ENCODE measurements around the gene CCT4. TPM values are rescaled to one million over a fixed set of nuclear protein-coding genes. Genes with fewer than 3 reads are reported as not detected.
"Not testable (repeated sequence)": the region's sequence is repeated elsewhere in the genome, so short reads cannot be mapped to it uniquely, and the experiment has no call there.

CCT4 gene
- total and polyA plus RNA-seq, 4 experiments from 2014 or later: 91.0 to 148 (median 118) TPM

GRCh38 chr2:61855318-61855613 lies 33.2 kb downstream of the CCT4 start:
- H3K36me3 Mint-ChIP-seq: peaks cover 0 to 6% of the 10 kb centered on the region in 2 donors
- no peaks in the 10 kb centered on the region for H3K27me3 Mint-ChIP-seq
- Histone ChIP-seq H3K4me3 (ENCODE audit: low read length in 2 of 2) (peak overlapping the region; percentile 85 to 95), H3K27ac (ENCODE audit: low read depth, low read length) (peak overlapping the region; percentile 69), H3K9me3 (ENCODE audit: control insufficient read depth in 1 of 2, low read length in 2 of 2) (no peaks in the 10 kb centered on the region), H3K27me3 (ENCODE audit: insufficient read depth, low read length) (no peaks in the 10 kb centered on the region), H3K4me1 (ENCODE audit: insufficient read depth, low read length) (peaks cover 16% of the 10 kb centered on the region), H3K36me3 (ENCODE audit: insufficient read depth, low read length) (no peaks in the 10 kb centered on the region)
- peaks cover 7 to 25% (median 16%) of the 10 kb centered on the region in 4 donors for H3K4me1 Mint-ChIP-seq
- H3K9me3 Mint-ChIP-seq: peaks cover 0 to 5% (median 0%) of the 10 kb centered on the region in 8 donors
- POLR2A ChIA-PET (ENCODE audit: partially characterized antibody): interaction anchor here (0.7 to 2.6 kb wide), 3 partner anchors 32 to 354 kb away, joined by 3 to 30 read pairs (median 3); partner anchors contain the start of gene XPO1
- H3K4me3 Mint-ChIP-seq: peak overlapping the region; percentile 27 to 99 (median 96)
- DNase-seq: no peak
- peak overlapping the region in 6 of 7 donors; percentile 18 to 97 (median 91) for H3K27ac Mint-ChIP-seq
- intact Hi-C loops (cut with micrococcal nuclease): loop anchor here (2.0 to 10.0 kb wide), 2 partner anchors 678 to 790 kb away; partner anchors contain the start of gene SANBR
- CTCF ChIA-PET (ENCODE audit: partially characterized antibody): no interaction called here

GRCh38 chr2:61854564-61855317 lies 33.7 kb downstream of the CCT4 start:
- ChIA-PET CTCF (ENCODE audit: partially characterized antibody) (no interaction called here), POLR2A (ENCODE audit: partially characterized antibody) (interaction anchor here (0.6 to 2.6 kb wide), 11 partner anchors 8 to 974 kb away, joined by 3 to 30 read pairs (median 3); partner anchors contain the start of gene XPO1)
- intact Hi-C loops (cut with micrococcal nuclease): loop anchor here (1.0 to 10.0 kb wide), 8 partner anchors 34 to 790 kb away; partner anchors contain the start of genes B3GNT2, CCT4, COMMD1 and SANBR
- H3K4me1 Mint-ChIP-seq: peaks cover 7 to 25% (median 16%) of the 10 kb centered on the region in 4 donors
- H3K9me3 ChIP-seq (ENCODE audit: control insufficient read depth in 1 of 2, low read length in 2 of 2): no peaks in the 10 kb centered on the region
- peak overlapping the region; percentile 85 to 95 for H3K4me3 ChIP-seq (ENCODE audit: low read length in 2 of 2)
- H3K36me3 ChIP-seq (ENCODE audit: insufficient read depth, low read length): no peaks in the 10 kb centered on the region
- H3K4me3 Mint-ChIP-seq: peak overlapping the region; percentile 94 to 99 (median 96)
- H3K9me3 Mint-ChIP-seq: peaks cover 0 to under 1% (median 0%) of the 10 kb centered on the region in 8 donors
- DNase-seq: peak; percentile 92 to 98 (median 94)
- H3K27me3 ChIP-seq (ENCODE audit: insufficient read depth, low read length): no peaks in the 10 kb centered on the region
- H3K36me3 Mint-ChIP-seq: peaks cover 0 to 6% of the 10 kb centered on the region in 2 donors
- no peaks in the 10 kb centered on the region for H3K27me3 Mint-ChIP-seq
- H3K4me1 ChIP-seq (ENCODE audit: insufficient read depth, low read length): peaks cover 16% of the 10 kb centered on the region
- H3K27ac Mint-ChIP-seq: peak overlapping the region; percentile 87 to 98 (median 95)
- peak overlapping the region; percentile 69 for H3K27ac ChIP-seq (ENCODE audit: low read depth, low read length)

- H3K4me3 ChIP-seq (ENCODE audit: low read length in 2 of 2): peak within 1 kb of the TSS; percentile 85 to 95
- no peaks in the 10 kb centered on the region for H3K9me3 ChIP-seq (ENCODE audit: control insufficient read depth in 1 of 2, low read length in 2 of 2)
- no peaks in the 10 kb centered on the region for H3K36me3 ChIP-seq (ENCODE audit: insufficient read depth, low read length)
- Mint-ChIP-seq H3K27me3 (no peaks in the 10 kb centered on the region), H3K4me1 (peaks cover 7 to 25% (median 16%) of the 10 kb centered on the region in 4 donors), H3K36me3 (peaks cover 0 to 6% of the 10 kb centered on the region in 2 donors), H3K4me3 (peak within 1 kb of the TSS; percentile 94 to 99 (median 96)), H3K9me3 (no peaks in the 10 kb centered on the region), H3K27ac (peak within 1 kb of the TSS; percentile 87 to 98 (median 95))
- H3K4me1 ChIP-seq (ENCODE audit: insufficient read depth, low read length): peaks cover 16% of the 10 kb centered on the region
- intact Hi-C loops (cut with micrococcal nuclease): loop anchor here (1.0 to 10.0 kb wide), 8 partner anchors 34 to 789 kb away; partner anchors contain the start of genes B3GNT2, CCT4, COMMD1 and SANBR
- ChIA-PET POLR2A (ENCODE audit: partially characterized antibody) (interaction anchor here (0.7 to 2.6 kb wide), 13 partner anchors 9 to 1098 kb away, joined by 3 to 30 read pairs (median 4); partner anchors contain the start of genes COMMD1 and XPO1), CTCF (ENCODE audit: partially characterized antibody) (no interaction called here)
- peak; percentile 69 to 82 (median 73) for DNase-seq
- H3K27ac ChIP-seq (ENCODE audit: low read depth, low read length): peak within 1 kb of the TSS; percentile 69
- H3K27me3 ChIP-seq (ENCODE audit: insufficient read depth, low read length): no peaks in the 10 kb centered on the region
Measured at GRCh38 chr2:61853847-61854563, 34.5 kb downstream of the CCT4 start, which contains the start of gene FAM161A. FAM161A (minus strand) TSS chr2:61854060; CDS start chr2:61854041, 19 bp downstream.

DNA sequence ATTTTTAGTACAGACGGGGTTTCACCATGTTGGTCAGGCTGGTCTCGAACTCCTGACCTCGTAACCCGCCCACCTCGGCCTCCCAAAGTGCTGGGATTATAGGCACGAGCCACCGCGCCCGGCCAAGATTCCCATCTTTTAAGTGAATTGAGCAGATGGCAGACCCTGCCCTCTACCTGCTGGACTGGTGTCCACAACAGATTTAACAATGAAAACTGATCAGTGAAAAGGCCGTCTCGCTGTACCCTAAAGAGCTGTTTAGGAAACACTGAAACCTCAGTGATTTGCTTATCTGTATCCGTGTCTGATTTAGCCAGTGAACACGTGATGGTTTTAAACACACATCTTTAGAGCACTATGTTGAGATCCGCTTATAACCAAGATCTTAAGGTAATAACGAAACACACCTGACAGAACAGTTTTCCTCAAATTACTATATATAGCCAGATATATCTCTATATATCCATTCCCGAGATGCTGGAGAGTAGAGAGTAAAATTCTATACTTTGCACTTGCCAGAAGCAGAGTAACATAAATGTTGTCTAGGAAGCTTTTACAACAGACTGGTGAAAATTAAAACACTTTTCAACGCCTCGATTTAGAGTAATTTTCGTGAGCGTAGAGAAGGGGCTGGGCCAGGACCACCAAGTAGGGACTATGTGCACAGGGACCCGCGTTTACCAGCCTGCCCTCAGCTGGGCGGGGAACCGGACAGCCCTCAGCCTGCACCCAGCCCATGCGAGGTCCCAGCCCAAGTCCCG lies 35.2 kb downstream of the CCT4 start:
- Histone ChIP-seq H3K27me3 (ENCODE audit: insufficient read depth, low read length) (no peaks in the 10 kb centered on the region), H3K27ac (ENCODE audit: low read depth, low read length) (peak overlapping the region; percentile 69), H3K36me3 (ENCODE audit: insufficient read depth, low read length) (no peaks in the 10 kb centered on the region), H3K4me3 (ENCODE audit: low read length in 2 of 2) (peak overlapping the region; percentile 85 to 95), H3K9me3 (ENCODE audit: control insufficient read depth in 1 of 2, low read length in 2 of 2) (no peaks in the 10 kb centered on the region), H3K4me1 (ENCODE audit: insufficient read depth, low read length) (peaks cover 16% of the 10 kb centered on the region)
- Mint-ChIP-seq H3K9me3 (no peaks in the 10 kb centered on the region), H3K27ac (peak overlapping the region; percentile 84 to 98 (median 93)), H3K36me3 (peaks cover 0 to 6% of the 10 kb centered on the region in 2 donors), H3K4me1 (peaks cover 7 to 25% (median 16%) of the 10 kb centered on the region in 4 donors), H3K27me3 (no peaks in the 10 kb centered on the region), H3K4me3 (peak overlapping the region; percentile 94 to 99 (median 96))
- DNase-seq: peak in 1 of 5 donors; percentile 3
- CTCF ChIA-PET (ENCODE audit: partially characterized antibody): interaction anchor here (0.8 to 1.2 kb wide), 2 partner anchors 33 to 427 kb away, joined by 3 read pairs; no protein-coding TSS in a partner anchor
- intact Hi-C loops (cut with micrococcal nuclease): loop anchor here (10.0 kb wide), 1 partner anchor 788 kb away; the partner anchor contains the start of gene SANBR
- POLR2A ChIA-PET (ENCODE audit: partially characterized antibody): interaction anchor here (0.9 to 2.6 kb wide), 9 partner anchors 10 to 1098 kb away, joined by 3 to 30 read pairs (median 5); partner anchors contain the start of genes COMMD1 and XPO1

- H3K4me3 ChIP-seq (ENCODE audit: low read length in 2 of 2); POLR2A ChIA-PET (ENCODE audit: partially characterized antibody); H3K27me3 Mint-ChIP-seq; H3K9me3 ChIP-seq (ENCODE audit: control insufficient read depth in 1 of 2, low read length in 2 of 2); H3K27ac Mint-ChIP-seq; DNase-seq; H3K36me3 Mint-ChIP-seq; H3K27ac ChIP-seq (ENCODE audit: low read depth, low read length); H3K27me3 ChIP-seq (ENCODE audit: insufficient read depth, low read length); H3K9me3 Mint-ChIP-seq; H3K36me3 ChIP-seq (ENCODE audit: insufficient read depth, low read length): not testable (repeated sequence)
- CTCF ChIA-PET (ENCODE audit: partially characterized antibody): interaction anchor here (1.1 kb wide), 1 partner anchor 14 kb away, joined by 3 read pairs; no protein-coding TSS in a partner anchor
- H3K4me3 Mint-ChIP-seq: peak overlapping the region in 1 of 8 donors; percentile 59
- intact Hi-C loops (cut with micrococcal nuclease): loop anchor here (10.0 kb wide), 1 partner anchor 786 kb away; the partner anchor contains the start of gene SANBR
- H3K4me1 ChIP-seq (ENCODE audit: insufficient read depth, low read length): peaks cover 16% of the 10 kb centered on the region
- peaks cover 7 to 25% (median 16%) of the 10 kb centered on the region in 4 donors for H3K4me1 Mint-ChIP-seq
Measured at GRCh38 chr2:61851270-61851669, 37.2 kb downstream of the CCT4 start.

DNA sequence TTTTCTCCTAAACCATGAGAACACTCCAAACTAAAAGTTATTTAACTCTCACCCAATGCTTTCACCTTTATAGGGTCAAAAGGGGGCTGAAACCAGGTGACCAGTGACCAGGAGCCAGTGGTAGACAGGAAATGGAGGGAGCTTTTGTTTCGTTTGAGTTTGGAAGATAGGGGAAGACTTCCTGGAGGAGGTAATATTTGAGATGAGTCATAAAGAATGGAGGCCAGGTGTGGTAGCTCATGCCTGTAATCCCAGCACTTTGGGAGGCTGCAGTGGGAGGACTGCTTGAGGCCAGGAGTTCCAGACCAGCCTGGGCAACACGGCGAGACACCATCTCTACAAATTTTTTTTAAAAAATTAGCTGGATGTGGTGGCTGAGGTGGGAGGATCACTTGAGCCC lies 43.1 kb downstream of the CCT4 start:
- no peak for DNase-seq
- Mint-ChIP-seq H3K27ac (no peak overlapping the region), H3K4me3 (no peak overlapping the region), H3K36me3 (peaks cover 0 to 5% of the 10 kb centered on the region in 2 donors), H3K9me3 (no peaks in the 10 kb centered on the region), H3K4me1 (no peaks in the 10 kb centered on the region), H3K27me3 (no peaks in the 10 kb centered on the region)
- CTCF ChIA-PET (ENCODE audit: partially characterized antibody): interaction anchor here (0.7 kb wide), 1 partner anchor 151 kb away, joined by 5 read pairs; no protein-coding TSS in a partner anchor
- Histone ChIP-seq H3K36me3 (ENCODE audit: insufficient read depth, low read length) (no peaks in the 10 kb centered on the region), H3K27me3 (ENCODE audit: insufficient read depth, low read length) (no peaks in the 10 kb centered on the region), H3K27ac (ENCODE audit: low read depth, low read length) (no peak overlapping the region), H3K4me3 (ENCODE audit: low read length in 2 of 2) (no peak overlapping the region), H3K9me3 (ENCODE audit: control insufficient read depth in 1 of 2, low read length in 2 of 2) (no peaks in the 10 kb centered on the region), H3K4me1 (ENCODE audit: insufficient read depth, low read length) (no peaks in the 10 kb centered on the region)
- POLR2A ChIA-PET (ENCODE audit: partially characterized antibody): no interaction called here
- intact Hi-C loops (cut with micrococcal nuclease): no loop called here

All from CD4-positive, alpha-beta memory T cell (primary cell).